NOMO-1 treated with dmso at 0.1 percent for 144 hours (cell line): ENCODE results near the gene TRABD2A.
A peak's percentile ranks its signal among the peaks of the same experiment; 100 is the strongest.
"Not testable (repeated sequence)": the region's sequence is repeated elsewhere in the genome, so short reads cannot be mapped to it uniquely, and the experiment has no call there.

Experiments used
- DNase-seq: peaks from one replicate; lab custom pipeline; 2025; ENCODE audit not compliant: unreplicated experiment; lab: John Stamatoyannopoulos, UW

The TRABD2A gene

DNA sequence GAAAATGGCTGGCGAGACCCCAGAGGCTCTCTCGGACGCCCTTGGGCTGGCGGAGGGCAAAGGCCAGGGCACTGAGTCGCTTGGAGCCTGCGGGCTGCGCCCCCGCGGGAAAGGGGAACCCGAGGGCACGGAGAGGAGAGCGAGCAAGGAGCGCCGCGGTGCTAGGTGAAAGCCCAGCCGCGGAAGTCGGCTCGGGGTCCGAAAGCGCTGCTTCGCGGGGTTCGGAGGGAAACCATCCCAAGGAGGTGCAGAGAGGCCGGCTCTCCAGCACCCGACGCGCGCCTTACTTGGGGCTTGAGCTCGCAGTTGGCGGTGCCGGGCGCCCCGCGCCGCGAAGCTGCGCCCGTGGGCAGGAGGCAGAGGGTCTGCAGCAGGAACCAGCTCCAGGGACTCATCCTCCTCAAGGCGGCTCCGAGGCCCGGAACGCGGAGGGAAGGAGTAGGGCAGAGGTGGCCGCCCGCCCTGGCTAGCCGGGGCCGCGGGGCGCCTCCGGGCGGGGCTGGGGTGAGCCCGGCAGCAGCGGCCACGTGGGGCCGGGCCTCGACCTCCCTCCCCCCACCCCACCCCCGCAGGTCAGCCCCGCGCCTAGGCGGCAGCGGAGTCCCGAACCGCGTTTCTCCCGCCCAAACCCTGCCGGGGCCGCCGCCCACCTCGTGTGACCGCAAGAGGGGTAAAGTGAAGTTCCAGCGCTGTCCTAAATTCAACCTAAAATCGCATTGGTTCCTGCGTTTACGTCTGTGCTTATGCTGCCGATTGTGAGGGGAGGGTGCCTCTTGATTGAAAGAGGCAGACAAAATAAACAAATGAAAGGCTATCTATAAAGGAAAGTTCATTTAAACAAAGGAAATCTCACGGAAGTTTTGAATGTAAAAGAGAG is at the start of gene TRABD2A:
TRABD2A (minus strand) TSS at position 440 of the 877 bp plus-strand sequence; CDS start at position 395, 45 bp downstream.
- DNase-seq: no peak

- no peak for DNase-seq
These were observed 46.4 kb upstream of the TRABD2A start for GRCh38 chr2:84927275-84927627.

DNA sequence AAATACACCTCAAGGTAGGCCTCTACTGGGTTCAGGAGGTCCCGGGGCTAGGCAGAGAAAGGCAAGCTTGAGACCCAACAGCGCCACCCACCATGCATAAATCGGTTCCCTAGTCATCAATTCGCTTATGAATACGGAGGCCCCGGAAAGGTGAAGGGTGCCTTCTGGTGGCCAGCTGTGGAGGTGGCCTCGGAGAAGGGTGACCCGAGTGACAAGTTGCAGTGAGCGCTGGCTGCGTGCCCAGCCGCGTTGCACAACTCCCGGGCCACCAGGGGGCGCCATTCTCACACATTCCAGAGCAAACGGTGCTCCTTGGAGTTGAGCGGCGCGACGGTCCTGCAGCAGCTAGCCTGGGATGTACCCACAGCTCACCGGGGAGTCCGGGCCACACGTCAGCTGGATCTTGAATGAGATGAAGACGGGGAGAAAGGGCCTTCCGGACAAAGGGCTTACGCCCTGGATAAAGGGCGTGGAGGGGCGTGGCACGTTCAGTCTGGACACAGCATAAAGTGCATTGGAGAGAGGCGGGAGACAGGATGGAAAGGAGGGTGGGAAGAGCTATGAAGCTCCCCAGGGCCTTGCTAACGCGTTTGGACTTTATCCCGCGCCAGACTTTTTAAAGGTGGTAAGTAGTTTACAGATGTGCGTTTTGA is 45.0 kb upstream of the TRABD2A start:
- peak; percentile 93 for DNase-seq

GRCh38 chr2:84925336-84925723 is 44.4 kb upstream of the TRABD2A start:
- no peak for DNase-seq

DNA sequence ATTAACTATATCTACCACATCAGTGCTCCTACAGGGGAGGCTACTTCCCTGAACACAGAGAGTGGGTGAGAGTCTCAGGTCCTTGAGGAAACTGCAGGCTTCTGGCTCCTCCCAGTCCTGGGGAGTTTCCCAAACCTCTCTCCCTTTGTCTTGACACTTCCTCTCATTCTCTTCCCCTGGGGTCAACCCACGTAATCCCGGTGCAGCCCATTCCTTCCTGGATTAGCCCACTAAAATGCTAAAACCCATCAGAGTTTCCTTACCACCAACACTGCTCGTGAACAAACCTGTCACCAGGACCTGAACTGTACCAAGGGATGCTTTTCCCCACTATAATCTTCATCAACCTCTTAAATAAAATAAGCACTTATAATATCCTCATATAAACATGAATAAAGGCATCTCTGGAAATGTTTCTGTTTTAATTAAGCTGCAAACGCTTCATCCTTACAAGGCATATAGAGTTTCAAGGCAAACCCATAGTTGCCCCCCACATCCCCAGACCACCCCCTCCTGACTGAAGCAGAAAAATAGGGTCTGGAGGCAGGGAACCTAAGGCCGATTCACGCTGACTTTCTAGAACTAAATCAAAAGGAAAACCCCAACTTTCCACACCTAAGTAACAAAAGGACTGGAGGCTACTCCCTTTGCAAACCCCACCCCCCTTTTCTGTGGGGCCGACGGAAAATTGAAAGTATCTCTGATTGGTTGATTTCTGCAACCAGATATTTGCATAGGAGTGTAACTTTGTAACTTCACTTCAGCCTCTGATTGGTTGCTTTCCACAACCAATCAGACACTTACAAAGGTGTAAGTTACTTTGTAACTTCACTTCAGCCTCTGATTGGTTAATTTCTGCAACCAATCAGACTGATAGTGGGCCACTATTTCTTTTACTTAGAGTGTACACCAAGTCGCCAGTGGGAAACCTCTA is 43.6 kb upstream of the TRABD2A start:
- no peak for DNase-seq

DNA sequence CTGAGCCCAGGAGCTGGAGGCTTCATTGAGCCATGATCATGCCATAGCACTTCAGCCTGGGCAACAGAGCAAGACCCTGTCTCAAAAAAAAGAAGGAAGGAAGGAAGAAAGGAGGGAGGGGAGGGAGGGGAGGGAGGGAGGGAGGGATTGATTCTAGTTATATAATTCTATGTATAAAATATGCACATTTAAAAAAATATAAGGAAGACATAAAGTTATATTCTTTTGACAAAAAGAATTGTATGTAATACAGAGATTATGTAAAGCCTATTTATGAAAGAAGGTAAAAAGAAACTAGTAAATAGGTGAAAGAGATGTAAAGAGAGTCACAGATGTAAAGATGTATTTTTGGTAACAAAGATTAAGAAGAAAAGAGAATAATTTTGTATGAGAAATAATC is 42.1 kb upstream of the TRABD2A start:
- no peak for DNase-seq

DNA sequence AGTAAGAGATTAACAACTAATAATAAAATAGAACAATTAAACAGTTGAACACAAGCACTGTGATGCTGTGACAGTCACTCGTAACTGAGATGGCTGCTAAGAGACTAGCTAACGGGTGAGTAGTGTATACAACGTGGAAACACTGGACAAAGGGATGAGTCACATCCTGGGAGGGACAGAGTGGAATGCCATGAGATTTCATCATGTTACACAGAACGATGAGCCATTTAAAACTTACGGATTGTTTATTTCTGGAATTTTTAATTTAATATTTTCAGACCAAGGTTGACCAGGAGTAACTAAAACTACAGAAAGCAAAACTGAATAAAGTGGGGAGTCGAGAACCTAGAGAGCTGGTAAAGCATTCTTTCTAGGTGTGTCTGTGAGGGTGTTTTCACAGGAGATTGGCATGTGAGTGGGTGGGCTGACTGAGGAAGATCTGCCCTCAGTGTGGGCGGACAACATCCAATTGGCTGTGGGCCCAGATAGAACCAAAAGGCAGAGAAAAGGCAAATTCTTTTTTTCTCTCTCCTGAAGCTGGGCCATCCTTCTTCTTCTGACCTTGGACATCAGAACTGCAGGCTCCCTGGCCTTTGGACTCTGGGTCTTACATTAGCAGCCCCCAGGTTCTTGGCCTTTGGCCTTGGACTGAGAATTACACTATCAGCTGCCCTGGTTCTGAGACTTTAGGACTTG is 39.1 kb upstream of the TRABD2A start:
- no peak for DNase-seq

DNA sequence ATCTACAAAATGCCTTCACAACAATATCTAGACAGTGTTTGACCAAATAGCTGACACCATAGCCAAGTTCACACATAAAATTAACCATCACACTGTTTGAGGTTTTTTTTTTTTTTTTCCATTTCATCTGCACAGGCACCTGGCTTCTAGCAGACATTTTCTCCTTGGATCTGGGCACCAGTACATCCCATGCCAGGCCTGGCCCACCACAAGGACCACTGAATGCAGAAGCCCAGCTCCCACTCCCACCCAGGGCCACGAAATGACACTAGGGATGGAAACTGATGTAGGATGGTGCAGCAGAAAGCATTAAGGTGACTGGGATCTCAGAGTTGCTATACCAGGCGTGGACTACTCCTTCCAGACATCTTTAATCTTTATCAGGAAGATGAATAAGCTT is 37.5 kb upstream of the TRABD2A start:
- DNase-seq: no peak

GRCh38 chr2:84917821-84918220 is 36.9 kb upstream of the TRABD2A start:
- DNase-seq: not testable (repeated sequence)

DNA sequence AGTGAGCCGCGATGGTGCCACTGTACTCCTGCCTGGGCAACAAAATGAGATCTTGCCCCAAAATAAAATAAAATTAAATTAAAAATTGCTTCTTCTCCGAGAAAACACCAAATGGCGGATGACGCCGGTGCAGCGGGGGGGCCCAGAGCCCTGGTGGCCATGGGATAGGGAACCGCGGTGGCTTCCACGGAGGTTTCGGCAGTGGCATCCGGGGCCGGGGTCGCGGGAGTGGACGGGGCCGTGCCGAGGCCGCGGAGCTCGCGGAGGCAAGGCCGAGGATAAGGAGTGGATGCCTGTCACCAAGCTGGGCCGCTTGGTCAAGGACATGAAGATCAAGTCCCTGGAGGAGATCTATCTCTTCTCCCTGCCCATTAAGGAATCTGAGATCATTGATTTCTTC is 34.8 kb upstream of the TRABD2A start:
- DNase-seq: not testable (repeated sequence)

- DNase-seq: no peak
These were observed 33.5 kb upstream of the TRABD2A start for GRCh38 chr2:84914334-84914733.

- no peak for DNase-seq
These were observed 32.1 kb upstream of the TRABD2A start for GRCh38 chr2:84912984-84913383.

GRCh38 chr2:84911135-84911678 is 30.3 kb upstream of the TRABD2A start:
- DNase-seq: no peak

GRCh38 chr2:84908948-84909713 is 28.2 kb upstream of the TRABD2A start:
- DNase-seq: no peak

DNA sequence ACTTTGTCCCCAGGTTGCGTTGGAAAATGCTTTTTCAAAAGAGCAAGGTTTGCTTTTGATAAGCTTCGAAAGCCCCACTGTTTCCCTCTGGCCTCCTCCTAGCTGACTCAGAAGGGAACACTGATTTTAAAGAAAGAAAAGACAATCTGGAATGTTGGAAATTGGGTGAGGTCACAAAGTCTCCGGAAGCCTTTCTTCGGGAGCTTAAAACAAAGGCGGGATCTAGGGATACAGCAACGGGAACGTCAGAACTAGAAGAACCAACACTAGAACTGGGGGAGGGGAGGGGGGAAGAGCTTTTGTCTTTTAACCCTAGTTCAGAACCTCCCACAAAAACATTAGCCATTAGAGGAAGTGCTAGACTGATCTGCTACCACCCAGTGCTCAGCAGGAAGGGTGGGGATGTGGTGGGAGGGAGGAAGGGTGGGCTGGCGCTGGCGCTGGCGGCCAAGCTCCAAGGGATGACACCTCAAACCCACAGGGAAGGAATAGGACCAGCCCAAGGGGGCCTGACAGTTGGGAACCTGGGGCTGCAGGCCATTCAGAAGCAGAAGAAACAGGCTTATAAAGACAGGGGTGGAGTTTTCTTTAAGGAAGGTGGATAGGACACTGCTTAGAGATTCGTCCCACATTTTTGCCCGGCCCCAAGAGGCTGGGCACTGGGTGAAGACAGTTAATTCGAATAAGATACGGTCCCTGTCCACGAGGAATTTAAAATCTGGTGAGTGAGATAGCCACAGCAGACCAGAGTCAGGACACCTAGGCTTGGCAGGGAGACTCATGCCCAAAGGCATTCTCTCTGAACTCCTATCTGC is 26.2 kb upstream of the TRABD2A start:
- DNase-seq: peak; percentile 87

- DNase-seq: no peak
These were observed 25.4 kb upstream of the TRABD2A start for GRCh38 chr2:84906108-84906899.

GRCh38 chr2:84905181-84906107 is 24.6 kb upstream of the TRABD2A start, which contains the start of gene TMSB10:
Gene TMSB10 (plus strand): TSS chr2:84905656.
- peak; percentile 56 for DNase-seq
